Bronchial epithelial cell (primary cell): ENCODE data around the gene CTSC. TPM values are rescaled to one million over a fixed set of nuclear protein-coding genes. Genes with fewer than 3 reads are reported as not detected.
"Not testable (repeated sequence)": the region's sequence is repeated elsewhere in the genome, so short reads cannot be mapped to it uniquely, and the experiment has no call there.

ENCODE experiments used
- DNase-seq: peaks from one replicate; pipeline ENCODE4 v3.0.0-alpha.2; 2010; ENCODE audit warnings: low read depth
- FAIRE-seq: peaks from 2 replicates; lab custom pipeline; 2011; peaks lifted over from hg19 to GRCh38; lab: Jason Lieb, UNC
- H3K27me3 ChIP-seq: 2 replicates; pipeline ENCODE4 v1.5.1; 2011; ENCODE audit warnings: low read length; ENCODE audit not compliant: control insufficient read depth, insufficient read depth
- H3K36me3 ChIP-seq: 2 replicates; pipeline ENCODE4 v1.5.1; 2011; ENCODE audit warnings: low read length; ENCODE audit not compliant: control insufficient read depth, insufficient read depth
- H3K4me3 ChIP-seq: 2 replicates; pipeline ENCODE4 v1.5.1; 2011; ENCODE audit warnings: mild to moderate bottlenecking, low read depth, low read length, control low read depth
- total RNA-seq: library from RNA; depleted of rRNA; stranded (reverse); fragments of >200 nt; gene quantifications from 2 replicates; pipeline ENCODE4 v1.2.1, GENCODE V29; 2014
- TF ChIP-seq, protein P1 (sequence below): IDR thresholded peaks from 2 replicates; pipeline ENCODE4 v1.5.1; 2011; ENCODE audit warnings: mild to moderate bottlenecking, moderate library complexity, low read length, control low read depth, inconsistent platforms; ENCODE audit not compliant: insufficient read depth, severe bottlenecking

Gene CTSC
- total RNA-seq, 1 donor from 2014 or later: 80.8 TPM

DNA sequence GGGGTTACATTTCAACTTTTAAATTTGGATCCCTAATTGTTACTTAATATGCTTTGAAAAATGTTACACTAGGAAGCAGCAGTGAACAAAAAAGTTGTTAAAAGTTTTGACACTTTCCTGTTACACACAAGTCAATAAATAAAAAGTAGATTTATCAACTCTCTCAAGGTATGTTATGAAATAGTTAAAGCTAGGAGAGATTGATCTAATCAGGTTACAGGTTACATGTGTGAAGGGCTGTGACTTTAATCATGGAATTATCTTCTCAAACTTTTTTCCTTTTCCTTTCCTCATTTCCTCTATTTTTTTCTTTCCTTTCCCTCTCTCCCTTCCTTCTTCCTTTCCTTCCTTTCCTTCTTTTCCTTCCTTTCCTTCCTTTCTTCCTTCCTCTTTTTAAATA is 85.3 kb downstream of the CTSC start:
- no peaks in the 10 kb centered on the region for H3K27me3 ChIP-seq
- TF ChIP-seq, protein P1, sequence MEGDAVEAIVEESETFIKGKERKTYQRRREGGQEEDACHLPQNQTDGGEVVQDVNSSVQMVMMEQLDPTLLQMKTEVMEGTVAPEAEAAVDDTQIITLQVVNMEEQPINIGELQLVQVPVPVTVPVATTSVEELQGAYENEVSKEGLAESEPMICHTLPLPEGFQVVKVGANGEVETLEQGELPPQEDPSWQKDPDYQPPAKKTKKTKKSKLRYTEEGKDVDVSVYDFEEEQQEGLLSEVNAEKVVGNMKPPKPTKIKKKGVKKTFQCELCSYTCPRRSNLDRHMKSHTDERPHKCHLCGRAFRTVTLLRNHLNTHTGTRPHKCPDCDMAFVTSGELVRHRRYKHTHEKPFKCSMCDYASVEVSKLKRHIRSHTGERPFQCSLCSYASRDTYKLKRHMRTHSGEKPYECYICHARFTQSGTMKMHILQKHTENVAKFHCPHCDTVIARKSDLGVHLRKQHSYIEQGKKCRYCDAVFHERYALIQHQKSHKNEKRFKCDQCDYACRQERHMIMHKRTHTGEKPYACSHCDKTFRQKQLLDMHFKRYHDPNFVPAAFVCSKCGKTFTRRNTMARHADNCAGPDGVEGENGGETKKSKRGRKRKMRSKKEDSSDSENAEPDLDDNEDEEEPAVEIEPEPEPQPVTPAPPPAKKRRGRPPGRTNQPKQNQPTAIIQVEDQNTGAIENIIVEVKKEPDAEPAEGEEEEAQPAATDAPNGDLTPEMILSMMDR: no peak
- no peak for FAIRE-seq

DNA sequence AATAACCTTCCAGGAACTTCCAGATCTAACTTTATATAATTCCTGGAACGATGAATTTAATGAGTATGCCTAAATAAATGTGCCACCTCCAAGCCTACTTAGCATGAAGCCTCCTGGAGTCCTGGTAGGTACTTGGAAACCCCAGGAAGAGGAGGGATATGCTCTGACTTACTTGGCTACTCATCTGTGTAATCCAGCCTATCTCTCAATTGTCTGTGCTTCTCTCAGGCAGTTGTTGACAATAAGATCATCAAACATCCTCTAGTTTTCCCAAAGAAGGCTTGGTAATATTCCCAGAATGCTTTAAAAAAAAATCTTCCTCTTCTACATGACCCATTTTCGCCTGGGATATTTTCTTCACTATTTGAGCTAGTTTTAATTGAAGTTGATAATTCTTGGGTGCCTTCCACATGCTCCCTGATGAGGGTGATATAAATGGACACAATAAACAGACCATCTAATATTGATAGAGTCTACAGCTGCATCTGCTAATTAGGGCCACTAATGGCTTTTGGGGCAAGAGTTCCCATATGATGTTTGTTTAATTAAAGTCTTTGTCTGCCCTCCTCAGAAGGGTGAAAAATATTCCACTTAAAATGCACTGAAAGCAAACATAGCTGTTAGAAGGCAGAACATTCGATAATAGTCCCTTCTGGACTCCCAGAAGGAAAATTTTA is 86.8 kb downstream of the CTSC start:
- TF ChIP-seq, protein P1: no peak
- Histone ChIP-seq H3K4me3 (no peak overlapping the region), H3K27me3 (no peaks in the 10 kb centered on the region), H3K36me3 (no peaks in the 10 kb centered on the region)
- FAIRE-seq (no peak), DNase-seq (no peak)

More for the DNA sequence above, 85.3 kb downstream of the CTSC start:
- H3K36me3 ChIP-seq: no peaks in the 10 kb centered on the region
- H3K4me3 ChIP-seq: no peak overlapping the region
- DNase-seq: no peak

GRCh38 chr11:88249706-88250105 is 87.8 kb downstream of the CTSC start:
- DNase-seq (no peak), FAIRE-seq (no peak)
- TF ChIP-seq, protein P1: no peak
- Histone ChIP-seq H3K36me3 (no peaks in the 10 kb centered on the region), H3K27me3 (no peaks in the 10 kb centered on the region), H3K4me3 (no peak overlapping the region)

- TF ChIP-seq, protein P1: no peak
- DNase-seq (peak; percentile 92), FAIRE-seq (no peak)
- Histone ChIP-seq H3K4me3 (no peak overlapping the region), H3K27me3 (no peaks in the 10 kb centered on the region), H3K36me3 (no peaks in the 10 kb centered on the region)
These were observed 90.8 kb downstream of the CTSC start for GRCh38 chr11:88246696-88247095.

- not testable (repeated sequence) for FAIRE-seq, H3K4me3 ChIP-seq, H3K27me3 ChIP-seq, H3K36me3 ChIP-seq, DNase-seq
These were observed 92.0 kb downstream of the CTSC start for GRCh38 chr11:88245576-88245975.

Other genes with a start within 250 kb of the CTSC start
- gene RAB38, start 162.3 kb downstream of the CTSC start, total RNA-seq: 192 and 403 TPM in 2 replicates